T-helper 1 cell treated with Interleukin-12 subunit alpha and Interleukin-12 subunit beta and Interleukin-4 antibody, amounts not matched to agents 30 μg/mL and 1 μg/mL, for 36 hours (primary cell): ENCODE measurements around the gene RAB23.
"Not testable (repeated sequence)": the region's sequence is repeated elsewhere in the genome, so short reads cannot be mapped to it uniquely, and the experiment has no call there.

Experiments used
- H3K27ac Mint-ChIP-seq: one replicate; pipeline ENCODE4 v1.8.0; 2021; ENCODE audit warnings: mild to moderate bottlenecking, mixed read lengths
- H3K27me3 Mint-ChIP-seq: one replicate; pipeline ENCODE4 v1.8.0; 2021; ENCODE audit warnings: low read depth, mixed read lengths
- H3K36me3 Mint-ChIP-seq: one replicate; pipeline ENCODE4 v1.8.0; 2021; ENCODE audit warnings: low read depth, mixed read lengths
- H3K4me1 Mint-ChIP-seq: one replicate; pipeline ENCODE4 v1.8.0; 2021; ENCODE audit warnings: low read depth, mixed read lengths
- H3K4me3 Mint-ChIP-seq: one replicate; pipeline ENCODE4 v1.8.0; 2021; ENCODE audit warnings: mild to moderate bottlenecking, moderate library complexity, mixed read lengths
- H3K9me3 Mint-ChIP-seq: one replicate; pipeline ENCODE4 v1.8.0; 2021; ENCODE audit warnings: mixed read lengths

The RAB23 gene

DNA sequence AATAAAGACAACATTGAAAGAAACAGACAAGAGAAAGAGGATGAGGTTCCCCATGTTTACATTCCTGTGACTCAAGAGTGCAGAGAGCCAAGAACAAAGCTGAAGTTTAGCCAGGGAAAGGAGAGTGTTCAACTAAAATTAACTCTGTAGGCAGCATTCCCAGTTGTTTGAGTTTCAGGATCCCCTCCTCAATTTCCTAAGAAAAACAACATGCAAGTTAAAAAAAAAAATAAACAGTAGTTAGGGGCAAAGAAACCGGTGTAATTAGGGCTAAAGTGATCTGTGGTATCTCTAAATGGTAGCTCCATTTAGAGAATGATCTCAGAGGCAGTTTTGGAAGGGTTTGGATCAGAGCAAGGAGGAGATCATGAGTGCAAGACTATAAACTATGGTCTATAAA lies 30.9 kb upstream of the RAB23 start:
- Mint-ChIP-seq H3K36me3 (no peaks in the 10 kb centered on the region), H3K4me3 (no peak overlapping the region), H3K9me3 (no peaks in the 10 kb centered on the region), H3K4me1 (peaks cover 3% of the 10 kb centered on the region), H3K27me3 (peaks cover 4% of the 10 kb centered on the region), H3K27ac (no peak overlapping the region)

DNA sequence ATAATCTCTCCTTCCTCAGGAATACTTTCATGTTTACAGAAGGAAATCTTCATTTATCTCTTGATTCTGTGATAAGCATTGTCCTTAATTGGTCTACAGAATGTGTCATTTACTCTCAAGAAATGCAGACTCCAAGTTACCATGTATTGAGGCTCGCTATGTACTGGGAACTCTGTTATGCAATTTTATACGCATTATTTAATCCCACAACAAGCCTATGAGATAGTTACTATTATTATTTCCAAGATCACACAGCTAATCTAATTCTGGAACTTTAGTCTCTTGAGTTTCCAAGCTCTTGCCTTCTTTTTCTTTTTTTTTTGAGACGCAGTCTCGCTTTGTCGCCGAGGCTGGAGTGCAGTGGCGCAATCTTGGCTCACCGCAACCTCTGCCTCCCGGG lies 30.0 kb upstream of the RAB23 start:
- peaks cover 3% of the 10 kb centered on the region for H3K4me1 Mint-ChIP-seq
- no peak overlapping the region for H3K27ac Mint-ChIP-seq
- no peaks in the 10 kb centered on the region for H3K36me3 Mint-ChIP-seq
- H3K4me3 Mint-ChIP-seq: no peak overlapping the region
- no peaks in the 10 kb centered on the region for H3K9me3 Mint-ChIP-seq
- H3K27me3 Mint-ChIP-seq: peaks cover 4% of the 10 kb centered on the region

DNA sequence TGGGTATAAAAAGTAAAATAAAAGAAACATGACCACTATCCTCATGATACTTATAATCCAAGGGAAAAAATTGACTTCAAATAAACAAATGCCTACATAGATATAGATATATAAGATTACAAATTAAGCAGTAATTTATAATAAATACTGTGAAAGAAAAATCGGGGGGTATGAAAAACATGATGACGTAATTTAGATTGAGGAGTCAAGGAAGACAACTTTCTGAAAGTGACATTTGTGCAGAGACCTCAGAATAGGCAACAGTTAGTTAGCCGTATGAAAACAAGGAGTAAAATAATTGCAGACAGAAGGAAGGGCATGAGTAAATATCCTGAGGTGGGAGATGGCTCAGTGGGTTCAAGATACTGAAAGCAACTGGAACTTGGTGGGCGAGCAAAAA lies 28.2 kb upstream of the RAB23 start:
- Mint-ChIP-seq H3K36me3 (no peaks in the 10 kb centered on the region), H3K9me3 (no peaks in the 10 kb centered on the region), H3K4me1 (no peaks in the 10 kb centered on the region), H3K4me3 (no peak overlapping the region), H3K27me3 (peaks cover 4% of the 10 kb centered on the region), H3K27ac (no peak overlapping the region)

DNA sequence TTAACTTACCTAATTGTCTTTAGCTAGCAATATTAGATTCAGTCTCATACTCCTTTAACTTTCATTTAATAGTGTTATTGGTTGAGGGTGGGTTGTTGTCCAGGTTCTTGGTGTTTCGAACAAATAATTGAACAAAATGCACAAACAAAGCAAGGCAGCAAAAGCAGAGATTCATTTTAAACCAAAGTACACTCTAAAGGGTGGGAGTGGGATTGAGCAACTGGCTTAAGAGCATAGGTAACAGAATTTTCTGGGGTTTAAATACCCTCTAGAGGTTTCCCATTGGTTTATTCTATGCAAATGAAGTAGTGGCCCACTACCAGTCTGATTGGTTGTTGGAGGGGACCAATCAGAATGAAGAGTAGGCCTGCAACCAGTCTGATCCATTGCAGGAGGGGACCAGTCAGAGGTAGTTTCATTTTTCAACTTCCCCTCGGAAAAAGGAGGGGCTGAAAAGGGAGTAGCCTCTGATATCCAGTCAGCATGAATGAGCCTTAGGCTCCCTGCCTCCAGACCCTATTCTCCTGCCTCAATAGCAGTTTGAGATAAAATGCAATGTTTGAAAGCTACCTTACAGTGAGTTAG lies 26.3 kb upstream of the RAB23 start:
- Mint-ChIP-seq H3K27ac (no peak overlapping the region), H3K27me3 (peaks cover 4% of the 10 kb centered on the region), H3K9me3 (no peaks in the 10 kb centered on the region), H3K4me1 (no peaks in the 10 kb centered on the region), H3K4me3 (no peak overlapping the region), H3K36me3 (no peaks in the 10 kb centered on the region)

DNA sequence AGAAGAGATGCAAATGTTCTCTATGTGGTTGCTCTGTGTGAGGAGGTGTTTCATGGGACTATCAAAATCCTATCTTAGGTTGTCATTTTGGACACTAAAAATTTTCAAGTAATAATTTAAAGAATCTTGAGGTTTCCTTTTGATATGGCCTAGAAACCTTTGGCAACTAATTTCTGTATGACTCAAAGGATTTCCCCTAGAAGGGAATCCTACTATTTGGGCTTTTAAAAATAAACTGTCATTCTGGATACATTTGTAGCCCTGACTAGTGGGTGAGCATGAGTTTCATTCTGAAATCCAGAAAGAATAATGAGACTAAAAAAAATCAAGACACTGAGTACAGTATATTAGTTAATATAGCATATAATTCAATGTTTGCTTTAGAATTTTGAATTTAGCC lies 25.5 kb upstream of the RAB23 start:
- Mint-ChIP-seq H3K4me1 (no peaks in the 10 kb centered on the region), H3K27ac (no peak overlapping the region), H3K4me3 (no peak overlapping the region), H3K27me3 (peaks cover 4% of the 10 kb centered on the region), H3K9me3 (peaks cover 3% of the 10 kb centered on the region), H3K36me3 (no peaks in the 10 kb centered on the region)

DNA sequence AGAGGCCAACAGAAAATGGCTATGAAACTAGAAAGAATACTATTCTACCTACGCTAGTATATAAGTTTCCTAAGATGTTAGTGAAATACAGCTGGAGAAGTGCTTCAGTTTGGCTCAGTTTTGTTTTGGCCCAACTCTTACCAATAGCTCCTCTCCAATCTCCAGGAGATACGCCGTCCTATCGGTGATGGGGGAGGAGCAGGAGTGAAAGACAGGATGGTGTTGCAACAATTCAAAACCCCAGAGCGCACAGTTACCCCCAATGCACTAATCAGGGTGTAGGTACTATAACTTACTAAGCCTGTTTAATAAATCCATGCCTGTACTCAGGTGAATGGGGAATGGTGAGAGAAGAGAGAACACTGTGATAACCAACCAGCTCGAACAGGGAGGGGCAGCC lies 24.2 kb upstream of the RAB23 start:
- H3K27ac Mint-ChIP-seq: no peak overlapping the region
- no peaks in the 10 kb centered on the region for H3K4me1 Mint-ChIP-seq
- peaks cover 4% of the 10 kb centered on the region for H3K27me3 Mint-ChIP-seq
- peaks cover 3% of the 10 kb centered on the region for H3K9me3 Mint-ChIP-seq
- H3K36me3 Mint-ChIP-seq: no peaks in the 10 kb centered on the region
- H3K4me3 Mint-ChIP-seq: no peak overlapping the region

DNA sequence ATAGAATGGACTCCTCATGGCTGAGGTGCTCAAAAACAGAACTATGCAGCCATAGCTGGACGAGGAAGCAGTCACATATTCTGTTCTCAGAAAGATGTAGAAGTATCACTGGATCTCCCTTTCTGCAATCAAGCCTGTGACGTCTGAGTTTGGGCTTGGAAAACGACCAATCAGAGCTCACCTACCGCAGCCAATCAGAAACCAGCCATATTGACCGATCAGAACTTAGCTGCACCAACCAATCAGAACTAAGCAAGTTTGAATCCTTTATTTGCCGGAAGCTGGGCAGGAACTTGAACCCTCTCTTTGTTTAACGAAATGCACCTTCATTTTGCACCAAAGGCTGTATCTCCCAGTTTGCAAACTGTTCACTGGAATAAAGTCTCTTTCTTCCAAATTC lies 21.8 kb upstream of the RAB23 start:
- no peaks in the 10 kb centered on the region for H3K4me1 Mint-ChIP-seq
- peaks cover 4% of the 10 kb centered on the region for H3K27me3 Mint-ChIP-seq
- H3K4me3 Mint-ChIP-seq: no peak overlapping the region
- H3K9me3 Mint-ChIP-seq: peaks cover 3% of the 10 kb centered on the region
- no peak overlapping the region for H3K27ac Mint-ChIP-seq
- H3K36me3 Mint-ChIP-seq: no peaks in the 10 kb centered on the region

DNA sequence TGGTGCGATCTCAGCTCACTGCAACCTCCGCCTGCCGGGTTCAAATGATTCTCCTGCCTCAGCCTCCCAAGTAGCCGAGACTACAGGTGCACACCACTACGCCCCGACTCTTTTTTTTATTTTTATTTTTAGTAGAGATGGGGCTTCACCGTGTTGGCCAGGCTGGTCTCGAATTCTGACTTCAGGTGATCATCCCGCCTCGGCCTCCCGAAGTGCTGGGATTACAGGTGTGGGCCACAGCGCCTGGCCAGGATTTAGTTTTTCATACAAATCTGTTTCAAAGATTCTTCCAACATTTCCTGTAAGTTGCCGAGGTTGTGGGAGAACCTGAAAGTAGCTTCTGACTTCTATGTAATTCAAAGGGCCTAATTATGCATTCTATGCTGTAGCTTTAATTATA lies 21.4 kb upstream of the RAB23 start:
- H3K36me3 Mint-ChIP-seq, H3K9me3 Mint-ChIP-seq, H3K27me3 Mint-ChIP-seq, H3K4me3 Mint-ChIP-seq, H3K4me1 Mint-ChIP-seq, H3K27ac Mint-ChIP-seq: not testable (repeated sequence)

DNA sequence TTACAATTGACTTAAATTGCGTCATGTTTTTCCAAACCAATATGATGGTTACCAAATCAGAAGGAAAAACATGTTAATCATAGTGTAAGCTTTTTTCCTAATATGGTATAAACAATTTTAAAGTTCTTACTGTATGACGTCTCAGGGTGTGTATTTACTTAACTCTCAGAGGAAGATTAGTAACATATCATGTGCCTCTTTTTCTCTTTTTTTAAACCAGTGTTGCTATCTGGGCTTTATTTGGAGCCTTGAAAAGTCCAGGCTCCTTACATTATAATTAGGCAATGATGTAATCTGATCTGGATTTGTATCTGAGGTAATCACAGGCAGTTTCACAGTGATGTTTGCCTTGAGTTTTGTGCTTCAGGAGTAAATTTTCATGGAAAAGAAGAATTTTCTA lies 20.4 kb upstream of the RAB23 start:
- peaks cover 7% of the 10 kb centered on the region for H3K27me3 Mint-ChIP-seq
- H3K4me1 Mint-ChIP-seq: no peaks in the 10 kb centered on the region
- no peaks in the 10 kb centered on the region for H3K36me3 Mint-ChIP-seq
- H3K9me3 Mint-ChIP-seq: peaks cover 3% of the 10 kb centered on the region
- no peak overlapping the region for H3K4me3 Mint-ChIP-seq
- H3K27ac Mint-ChIP-seq: no peak overlapping the region

DNA sequence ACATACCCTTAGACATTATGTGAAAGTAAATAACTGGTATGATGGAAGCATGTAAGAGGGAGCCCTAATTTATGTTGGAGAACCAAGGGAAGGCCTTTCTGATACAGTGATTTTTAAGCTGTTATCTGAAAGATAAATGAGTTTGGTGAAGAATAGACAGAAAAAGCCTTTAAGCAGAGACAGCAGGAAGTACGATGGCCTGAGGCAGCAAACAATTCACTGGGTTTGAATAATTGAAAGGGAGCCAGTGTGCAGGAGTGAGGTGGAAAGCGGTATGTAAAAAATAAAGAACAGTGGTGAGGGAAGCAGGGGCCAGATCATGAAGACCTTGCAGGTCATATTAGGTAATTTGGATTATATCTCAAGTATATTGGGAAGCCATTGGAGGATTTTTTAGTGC lies 4.1 kb upstream of the RAB23 start:
- H3K27ac Mint-ChIP-seq: no peak overlapping the region
- H3K4me1 Mint-ChIP-seq: peaks cover 5% of the 10 kb centered on the region
- peaks cover 1% of the 10 kb centered on the region for H3K36me3 Mint-ChIP-seq
- peaks cover 48% of the 10 kb centered on the region for H3K27me3 Mint-ChIP-seq
- H3K9me3 Mint-ChIP-seq: no peaks in the 10 kb centered on the region
- H3K4me3 Mint-ChIP-seq: no peak overlapping the region

DNA sequence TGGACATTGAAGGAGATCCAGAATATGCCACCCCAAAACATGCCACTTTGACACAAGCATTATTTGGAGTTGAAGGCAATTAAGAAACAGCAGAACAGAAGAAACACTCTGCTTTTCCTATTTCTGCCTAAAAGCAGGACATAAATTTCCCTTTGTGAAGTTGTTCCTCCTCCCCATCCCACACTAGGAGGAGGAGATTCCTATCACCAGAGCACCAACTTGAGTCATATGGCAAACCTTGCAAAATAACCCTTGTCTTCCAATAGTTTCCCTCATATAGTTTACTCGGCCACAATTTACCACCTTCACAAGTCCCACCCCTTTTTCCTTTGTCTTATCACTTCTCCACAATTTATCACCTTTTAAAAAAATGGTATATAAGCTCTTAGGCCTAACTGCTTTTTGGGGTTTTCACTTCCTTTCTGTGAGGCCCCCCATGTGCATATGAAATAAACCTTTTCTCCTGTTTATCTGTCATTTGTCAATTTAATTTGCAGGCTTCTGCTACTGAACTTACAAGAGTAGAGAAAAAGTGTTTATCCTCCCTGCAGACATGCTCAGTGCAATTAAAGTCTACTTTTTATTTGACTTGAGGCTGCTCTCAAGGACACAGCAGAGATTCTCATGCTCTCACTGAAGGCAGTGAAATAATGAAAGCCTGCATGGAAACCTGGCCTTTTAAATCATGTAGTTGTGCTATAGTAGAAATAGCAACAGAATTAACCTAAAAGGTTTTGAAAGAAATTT lies 2.8 kb upstream of the RAB23 start:
- Mint-ChIP-seq H3K27me3 (peaks cover 47% of the 10 kb centered on the region), H3K4me1 (peaks cover 8% of the 10 kb centered on the region), H3K4me3 (no peak overlapping the region), H3K36me3 (peaks cover 1% of the 10 kb centered on the region), H3K9me3 (no peaks in the 10 kb centered on the region), H3K27ac (no peak overlapping the region)

DNA sequence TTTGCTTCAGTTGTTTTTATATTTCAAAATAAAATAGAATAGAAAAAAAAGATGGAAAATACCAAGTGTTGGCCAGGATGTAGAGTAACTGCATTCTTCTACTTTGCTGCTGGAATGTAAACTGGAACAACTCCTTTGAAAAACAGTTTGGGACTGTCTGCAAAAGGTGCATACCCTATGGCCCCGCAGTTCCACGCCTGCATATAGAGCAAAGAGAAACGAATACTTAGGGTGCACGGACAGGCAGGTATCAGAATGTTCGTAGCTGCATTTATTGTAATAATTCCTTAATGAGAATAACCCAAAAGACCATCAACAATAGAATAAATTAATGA lies 603 bp upstream of the RAB23 start:
- H3K4me3 Mint-ChIP-seq: peak overlapping the region; percentile 99
- H3K4me1 Mint-ChIP-seq: peaks cover 16% of the 10 kb centered on the region
- H3K36me3 Mint-ChIP-seq: peaks cover 3% of the 10 kb centered on the region
- peaks cover 39% of the 10 kb centered on the region for H3K27me3 Mint-ChIP-seq
- no peak overlapping the region for H3K27ac Mint-ChIP-seq
- no peaks in the 10 kb centered on the region for H3K9me3 Mint-ChIP-seq

DNA sequence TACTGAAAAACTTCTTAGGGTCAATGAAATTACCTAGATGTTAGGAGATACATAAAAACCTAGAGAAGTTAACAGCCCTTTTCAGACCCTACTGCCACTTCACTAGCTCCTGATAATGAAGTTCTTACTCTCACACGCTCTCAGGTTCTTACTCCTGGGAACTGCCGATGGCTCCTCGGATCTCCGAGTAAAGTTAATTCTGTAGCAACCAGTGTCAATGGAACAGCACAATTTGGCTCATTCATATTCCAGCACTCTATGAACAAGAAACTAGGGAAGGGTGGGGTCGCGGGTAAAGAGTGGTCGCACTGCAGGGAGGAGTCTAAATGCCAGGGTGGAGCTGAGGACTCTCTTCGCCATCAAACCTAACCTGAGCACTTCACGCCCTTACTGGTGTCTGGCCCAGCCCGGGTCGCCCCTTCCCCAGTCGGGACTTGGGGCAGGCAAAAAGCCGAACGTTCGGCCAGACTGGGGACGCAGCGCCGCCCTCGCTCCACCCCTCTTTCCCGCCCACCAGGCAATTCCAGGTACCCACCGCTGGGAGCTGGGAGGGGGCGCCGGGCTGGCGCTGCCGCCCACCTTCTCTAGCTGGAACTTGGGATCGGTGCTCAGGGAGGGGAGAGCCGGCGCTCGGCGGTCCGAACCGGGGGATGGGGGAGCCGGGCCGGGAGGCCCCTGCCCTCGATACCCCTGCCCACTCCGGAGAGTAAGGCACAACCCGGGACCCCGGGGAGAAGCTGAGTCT lies 744 bp downstream of the RAB23 start:
- Mint-ChIP-seq H3K9me3 (no peaks in the 10 kb centered on the region), H3K36me3 (peaks cover 5% of the 10 kb centered on the region), H3K27ac (peak overlapping the region; percentile 56), H3K27me3 (peaks cover 37% of the 10 kb centered on the region), H3K4me3 (peak overlapping the region; percentile 90), H3K4me1 (peaks cover 19% of the 10 kb centered on the region)

DNA sequence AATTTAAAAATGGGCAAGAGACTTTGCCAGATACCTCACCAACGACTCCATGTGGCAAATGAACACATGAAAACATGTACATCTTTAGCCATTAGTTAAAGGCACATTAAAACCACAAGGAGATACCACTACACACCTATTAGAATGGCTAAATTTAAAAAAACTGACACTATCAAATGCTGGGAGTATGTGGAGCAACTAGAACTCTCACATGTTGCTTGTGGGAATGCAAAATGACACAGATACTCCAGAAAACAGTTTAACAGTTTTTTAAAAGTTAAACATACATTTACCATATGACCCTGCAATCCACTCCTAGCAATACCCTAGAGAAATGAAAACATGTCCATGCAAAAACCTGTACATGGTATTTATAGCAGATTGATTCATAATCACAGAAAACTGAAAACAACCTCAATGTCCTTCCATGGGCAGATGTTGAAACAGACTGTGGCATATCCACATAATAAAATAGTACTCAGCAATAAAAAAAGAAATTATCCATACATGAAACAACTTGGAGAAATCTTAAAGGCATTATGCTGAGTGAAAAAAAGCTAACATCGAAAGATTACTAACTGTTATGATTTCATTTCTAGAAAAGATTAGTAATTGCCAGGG lies 1.9 kb downstream of the RAB23 start:
- Mint-ChIP-seq H3K4me1 (peaks cover 24% of the 10 kb centered on the region), H3K27ac (no peak overlapping the region), H3K27me3 (peaks cover 33% of the 10 kb centered on the region), H3K36me3 (peaks cover 7% of the 10 kb centered on the region), H3K9me3 (peaks cover under 1% of the 10 kb centered on the region), H3K4me3 (peak overlapping the region; percentile 52)

DNA sequence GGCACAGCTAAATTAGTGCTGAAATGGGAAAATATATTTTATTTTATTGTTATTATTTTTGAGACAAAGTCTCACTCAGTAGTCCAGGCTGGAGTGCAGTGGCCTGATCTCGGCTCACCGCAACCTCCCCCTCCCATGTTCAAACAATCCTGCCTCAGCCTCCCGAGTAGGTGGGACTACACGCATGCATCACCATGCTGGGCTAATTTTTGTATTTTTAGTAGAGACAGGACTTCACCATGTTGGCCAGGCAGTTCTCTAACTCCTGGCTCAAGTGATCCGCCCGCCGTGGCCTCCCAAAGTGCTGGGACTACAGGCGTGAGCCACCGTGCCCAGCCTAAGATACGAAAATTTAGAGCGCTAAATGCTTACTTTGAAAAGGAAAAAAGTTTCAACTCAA lies 4.8 kb downstream of the RAB23 start:
- Mint-ChIP-seq H3K9me3 (peaks cover 7% of the 10 kb centered on the region), H3K36me3 (peaks cover 13% of the 10 kb centered on the region), H3K4me1 (peaks cover 38% of the 10 kb centered on the region), H3K4me3 (no peak overlapping the region), H3K27me3 (peaks cover 12% of the 10 kb centered on the region), H3K27ac (no peak overlapping the region)
